PC-9 (cell line): ENCODE data around the gene CYGB. TPM values are rescaled to one million over a fixed set of nuclear protein-coding genes. Genes with fewer than 3 reads are reported as not detected.
"Not testable (repeated sequence)": the region's sequence is repeated elsewhere in the genome, so short reads cannot be mapped to it uniquely, and the experiment has no call there.

ENCODE experiments used
- BruUV-seq: library from RNA; stranded (reverse); fragments of 400-500 nt; replicated peaks from 2 replicates; lab custom pipeline; 2021; lab: Mats Ljungman, UMichigan
- CTCF ChIA-PET: fragments of 300-600 bp; sonication (Branson Sonifier 250); formaldehyde crosslinking; loops from one replicate; lab custom pipeline; 2022; ENCODE audit warnings: antibody characterized with exemption; lab: Charles Lee
- POLR2A ChIA-PET: fragments of 300-600 bp; sonication (Branson Sonifier 250); formaldehyde crosslinking; loops from one replicate; lab custom pipeline; 2022; ENCODE audit warnings: antibody characterized with exemption; ENCODE audit not compliant: unreplicated experiment; lab: Charles Lee
- DNase-seq, 2 experiments: peaks; one replicate each; pipeline versions ENCODE4 v3.0.0 to v3.0.0-alpha.2; 2015 to 2022; ENCODE audit warnings: mixed read lengths in 1 of 2
- H2AFZ ChIP-seq: fragments of 200-600 bp; sonication (generic); 2 replicates; pipeline ENCODE4 v1.8.1; 2017; ENCODE audit warnings: antibody characterized with exemption
- H3F3A ChIP-seq: fragments of 200-600 bp; sonication (generic); 2 replicates; pipeline ENCODE4 v1.8.1; 2017; ENCODE audit warnings: antibody characterized with exemption, mild to moderate bottlenecking, low read depth; ENCODE audit not compliant: insufficient read depth
- H3K27ac ChIP-seq: fragments of 200-600 bp; sonication (generic); 2 replicates; pipeline ENCODE4 v1.6.1; 2016; ENCODE audit warnings: mixed run types
- H3K27me3 ChIP-seq: fragments of 200-600 bp; sonication (generic); 2 replicates; pipeline ENCODE4 v1.6.1; 2016; ENCODE audit warnings: low read depth, mixed run types; ENCODE audit not compliant: insufficient read depth
- H3K36me3 ChIP-seq: fragments of 200-600 bp; sonication (generic); 2 replicates; pipeline ENCODE4 v1.6.1; 2016; ENCODE audit warnings: low read depth, mixed run types
- H3K4me1 ChIP-seq: fragments of 200-600 bp; sonication (generic); replicated peaks from 2 replicates; pipeline ENCODE4 v1.6.1; 2016; ENCODE audit warnings: mixed run types; ENCODE audit not compliant: insufficient read depth
- H3K4me2 ChIP-seq: fragments of 200-600 bp; sonication (generic); 2 replicates; pipeline ENCODE4 v1.6.1; 2017; ENCODE audit warnings: mixed run types
- H3K4me3 ChIP-seq: fragments of 200-600 bp; sonication (generic); 2 replicates; pipeline ENCODE4 v1.6.1; 2016; ENCODE audit warnings: mixed run types
- H3K79me2 ChIP-seq: fragments of 200-600 bp; sonication (generic); 2 replicates; pipeline ENCODE4 v1.6.1; 2017; ENCODE audit warnings: low read depth, mixed run types
- H3K9me2 ChIP-seq: fragments of 200-600 bp; sonication (generic); 2 replicates; pipeline ENCODE4 v1.8.1; 2017; ENCODE audit warnings: mild to moderate bottlenecking; ENCODE audit not compliant: insufficient read depth
- H3K9me3 ChIP-seq: fragments of 200-600 bp; sonication (generic); 2 replicates; pipeline ENCODE4 v1.8.1; 2016; ENCODE audit warnings: low read depth; ENCODE audit not compliant: insufficient read depth
- H4K20me1 ChIP-seq: fragments of 200-600 bp; sonication (generic); 2 replicates; pipeline ENCODE4 v1.8.1; 2017; ENCODE audit not compliant: insufficient read depth
- EZH2 ChIP-seq: fragments of 200-600 bp; sonication (generic); IDR thresholded peaks from 2 replicates; pipeline ENCODE4 v1.8.0; 2017; ENCODE audit warnings: antibody characterized with exemption, low read depth
- intact Hi-C: fragments of 100-400 bp; cut with micrococcal nuclease; formaldehyde crosslinking; loops from one replicate; pipeline ENCODE4 v1.10.0; 2022; ENCODE audit not compliant: unreplicated experiment
- total RNA-seq: library from RNA; stranded (reverse); gene quantifications from 2 replicates; pipeline ENCODE4 v1.2.3, GENCODE V29; 2021
- TF ChIP-seq, protein P1 (sequence below): fragments of 200-600 bp; sonication (generic); conservative IDR thresholded peaks from 2 replicates; pipeline ENCODE4 v1.6.1; 2017; ENCODE audit warnings: mixed run types, antibody characterized with exemption, mild to moderate bottlenecking, moderate library complexity

CYGB gene
- total RNA-seq, 1 experiment from 2014 or later, result 1.1 TPM

DNA sequence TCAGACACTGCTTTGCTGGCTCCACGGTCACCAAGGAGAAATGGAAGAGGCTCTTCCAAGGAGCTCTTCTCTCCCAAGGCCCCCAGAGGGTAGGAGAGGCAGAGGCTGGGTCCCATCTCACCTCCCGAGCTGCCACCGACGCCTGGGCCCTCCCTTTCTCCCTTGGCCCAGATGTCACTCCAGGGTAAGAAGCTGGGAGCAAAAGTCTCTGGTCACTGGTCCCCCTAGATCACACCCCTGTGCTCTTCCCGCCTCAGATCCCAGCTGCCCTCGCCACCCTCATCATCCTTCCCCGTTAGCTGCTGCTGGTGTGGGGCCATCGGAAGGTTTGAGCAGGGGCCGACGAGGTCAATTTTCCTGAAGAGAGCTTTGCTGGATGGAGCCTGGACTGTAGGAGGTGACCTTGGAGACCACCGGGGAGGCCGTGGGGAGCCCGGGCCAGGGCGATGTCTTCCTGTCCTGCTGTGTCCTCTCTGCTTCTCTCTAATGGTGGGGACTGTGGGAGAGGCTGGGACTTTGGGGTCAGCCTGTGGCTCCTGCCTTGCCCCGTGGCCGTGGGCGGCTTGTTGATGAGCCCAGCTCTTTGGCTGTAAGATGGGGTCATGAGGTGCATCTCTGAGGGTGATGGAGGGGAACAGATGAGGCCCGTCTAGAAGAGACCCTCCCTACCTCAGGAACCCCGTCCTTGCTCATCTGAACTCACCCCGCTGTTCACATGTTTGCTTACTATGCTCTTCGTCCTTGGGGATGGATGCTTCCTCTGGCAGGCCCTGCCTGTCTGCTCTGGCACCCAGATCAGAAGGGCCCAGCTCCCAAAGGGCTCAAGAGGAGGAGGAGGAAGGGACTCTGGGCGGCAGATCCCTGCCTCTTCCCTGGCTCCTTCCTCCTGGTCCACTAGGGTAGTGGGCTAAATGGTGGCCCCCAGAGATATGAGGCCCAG lies 24.9 kb downstream of the CYGB start:
- Histone ChIP-seq H3K27me3 (no peaks in the 10 kb centered on the region), H2AFZ (no peak overlapping the region), H3K9me2 (no peaks in the 10 kb centered on the region), H3F3A (no peaks in the 10 kb centered on the region), H3K4me3 (no peak overlapping the region), H3K36me3 (no peaks in the 10 kb centered on the region), H3K79me2 (no peaks in the 10 kb centered on the region), H3K9me3 (no peaks in the 10 kb centered on the region), H4K20me1 (no peaks in the 10 kb centered on the region), H3K4me2 (no peak overlapping the region), H3K4me1 (no peaks in the 10 kb centered on the region), H3K27ac (no peak overlapping the region)
- ChIA-PET POLR2A (no interaction called here), CTCF (interaction anchor here (0.6 to 0.8 kb wide), 2 partner anchors 46 to 205 kb away, joined by 3 read pairs; no protein-coding TSS in a partner anchor)
- no TSS peak for BruUV-seq
- intact Hi-C loops, result no loop called here
- DNase-seq, result no peak
- TF ChIP-seq EZH2, result no peak
- TF ChIP-seq, protein P1, sequence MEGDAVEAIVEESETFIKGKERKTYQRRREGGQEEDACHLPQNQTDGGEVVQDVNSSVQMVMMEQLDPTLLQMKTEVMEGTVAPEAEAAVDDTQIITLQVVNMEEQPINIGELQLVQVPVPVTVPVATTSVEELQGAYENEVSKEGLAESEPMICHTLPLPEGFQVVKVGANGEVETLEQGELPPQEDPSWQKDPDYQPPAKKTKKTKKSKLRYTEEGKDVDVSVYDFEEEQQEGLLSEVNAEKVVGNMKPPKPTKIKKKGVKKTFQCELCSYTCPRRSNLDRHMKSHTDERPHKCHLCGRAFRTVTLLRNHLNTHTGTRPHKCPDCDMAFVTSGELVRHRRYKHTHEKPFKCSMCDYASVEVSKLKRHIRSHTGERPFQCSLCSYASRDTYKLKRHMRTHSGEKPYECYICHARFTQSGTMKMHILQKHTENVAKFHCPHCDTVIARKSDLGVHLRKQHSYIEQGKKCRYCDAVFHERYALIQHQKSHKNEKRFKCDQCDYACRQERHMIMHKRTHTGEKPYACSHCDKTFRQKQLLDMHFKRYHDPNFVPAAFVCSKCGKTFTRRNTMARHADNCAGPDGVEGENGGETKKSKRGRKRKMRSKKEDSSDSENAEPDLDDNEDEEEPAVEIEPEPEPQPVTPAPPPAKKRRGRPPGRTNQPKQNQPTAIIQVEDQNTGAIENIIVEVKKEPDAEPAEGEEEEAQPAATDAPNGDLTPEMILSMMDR, result no peak

DNA sequence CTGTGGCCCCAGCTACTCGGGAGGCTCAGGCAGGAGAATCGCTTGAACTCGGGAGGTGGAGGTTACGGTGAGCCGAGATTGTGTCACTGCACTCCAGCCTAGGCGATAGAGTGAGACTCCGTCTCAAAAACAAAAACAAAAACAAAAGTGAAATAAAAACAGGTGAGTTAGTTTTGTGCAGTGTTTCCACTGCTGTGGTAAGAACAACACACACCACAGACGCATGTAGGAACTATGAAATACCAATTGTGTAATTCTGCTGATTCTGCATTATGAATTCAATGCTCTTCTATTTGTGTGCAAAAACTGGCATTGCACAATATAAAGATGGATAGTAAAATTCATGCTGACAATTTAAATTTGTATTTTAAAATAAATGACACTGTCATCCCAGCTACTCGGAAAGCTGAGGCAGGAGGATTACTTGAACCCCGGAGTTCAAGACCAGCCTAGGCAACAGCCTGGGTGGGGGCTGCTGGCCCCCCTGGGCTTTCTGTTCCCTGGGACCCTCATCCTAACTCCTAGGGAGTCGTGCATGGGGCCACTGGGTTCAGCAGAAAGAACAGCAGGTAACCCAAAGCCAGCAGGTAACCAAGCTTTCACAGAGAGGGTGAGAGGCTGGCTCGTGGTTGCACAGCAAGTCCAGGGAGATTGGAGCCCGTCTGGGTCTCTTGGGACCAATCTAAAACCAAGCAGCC lies 25.7 kb downstream of the CYGB start:
- no peaks in the 10 kb centered on the region for H3F3A ChIP-seq
- H3K79me2 ChIP-seq, result no peaks in the 10 kb centered on the region
- H3K36me3 ChIP-seq, result no peaks in the 10 kb centered on the region
- H2AFZ ChIP-seq, result no peak overlapping the region
- ChIA-PET CTCF (interaction anchor here (0.8 kb wide), 1 partner anchor 46 kb away, joined by 3 read pairs; no protein-coding TSS in a partner anchor), POLR2A (no interaction called here)
- no peak overlapping the region for H3K4me3 ChIP-seq
- intact Hi-C loops, result no loop called here
- no peaks in the 10 kb centered on the region for H3K27me3 ChIP-seq
- BruUV-seq, result no TSS peak
- no peaks in the 10 kb centered on the region for H4K20me1 ChIP-seq
- H3K4me2 ChIP-seq, result no peak overlapping the region
- no peak overlapping the region for H3K27ac ChIP-seq
- no peaks in the 10 kb centered on the region for H3K4me1 ChIP-seq
- H3K9me3 ChIP-seq, result no peaks in the 10 kb centered on the region
- DNase-seq, result no peak
- TF ChIP-seq EZH2, result no peak
- TF ChIP-seq, protein P1, result no peak
- no peaks in the 10 kb centered on the region for H3K9me2 ChIP-seq

DNA sequence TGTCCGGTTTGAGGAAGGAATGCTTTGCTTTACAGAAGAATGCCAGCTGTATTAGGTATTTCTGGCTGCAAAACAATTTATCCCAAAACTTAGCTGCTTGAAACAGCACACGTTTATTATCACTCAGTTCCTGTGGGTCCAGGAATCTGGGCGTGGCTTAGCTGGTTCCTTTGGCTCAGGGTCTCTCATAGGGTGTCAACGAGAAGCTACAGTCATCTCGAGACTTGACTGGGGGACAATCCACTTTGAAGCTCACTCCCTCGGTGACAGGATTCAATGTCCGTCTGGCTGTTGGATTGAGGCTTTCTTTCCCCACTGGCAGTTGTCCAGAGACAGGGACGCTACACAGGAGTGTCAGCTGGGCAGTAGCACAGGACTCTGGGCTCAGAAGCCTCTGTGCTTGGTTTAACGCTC lies 26.7 kb downstream of the CYGB start:
- ChIA-PET CTCF (no interaction called here), POLR2A (no interaction called here)
- no peak for DNase-seq
- H3K79me2 ChIP-seq, result no peaks in the 10 kb centered on the region
- no peaks in the 10 kb centered on the region for H3F3A ChIP-seq
- no peak overlapping the region for H3K27ac ChIP-seq
- H2AFZ ChIP-seq, result no peak overlapping the region
- no TSS peak for BruUV-seq
- H3K27me3 ChIP-seq, result no peaks in the 10 kb centered on the region
- no peaks in the 10 kb centered on the region for H3K9me3 ChIP-seq
- no peak overlapping the region for H3K4me2 ChIP-seq
- no peaks in the 10 kb centered on the region for H3K9me2 ChIP-seq
- TF ChIP-seq, protein P1, result no peak
- TF ChIP-seq EZH2, result no peak
- H3K4me1 ChIP-seq, result no peaks in the 10 kb centered on the region
- intact Hi-C loops, result no loop called here
- no peak overlapping the region for H3K4me3 ChIP-seq
- H4K20me1 ChIP-seq, result no peaks in the 10 kb centered on the region
- no peaks in the 10 kb centered on the region for H3K36me3 ChIP-seq

DNA sequence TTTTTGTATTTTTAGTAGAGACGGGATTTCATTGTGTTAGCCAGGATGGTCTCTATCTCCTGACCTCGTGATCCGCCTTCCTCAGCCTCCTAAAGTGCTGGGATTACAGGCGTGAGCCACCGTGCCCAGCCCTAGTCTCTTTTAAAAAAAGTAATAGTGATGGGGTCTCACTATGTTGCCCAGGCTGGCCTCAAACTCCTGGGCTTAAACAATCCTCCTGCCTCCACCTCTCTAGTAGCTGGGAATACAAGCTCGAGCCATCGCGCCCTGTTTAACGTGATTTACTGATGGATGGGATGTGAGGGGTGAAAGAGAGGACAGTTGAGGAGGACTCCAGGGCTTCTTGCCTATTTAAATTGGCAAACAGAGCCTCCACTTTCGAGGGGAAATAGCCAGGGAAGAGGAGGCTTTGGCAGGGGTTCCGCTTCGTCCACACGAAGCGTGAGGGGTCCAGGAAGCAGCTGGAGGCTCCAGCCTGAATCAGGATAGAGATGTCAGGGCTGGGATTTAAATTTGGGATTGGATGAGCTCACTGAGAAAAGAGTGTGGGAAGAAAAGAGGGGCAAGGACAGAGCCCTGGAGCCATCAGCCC lies 28.9 kb downstream of the CYGB start:
- H3K27ac ChIP-seq, H3K9me2 ChIP-seq, H4K20me1 ChIP-seq, H3K4me1 ChIP-seq, H3K4me2 ChIP-seq, BruUV-seq, H3K9me3 ChIP-seq, DNase-seq, H3K79me2 ChIP-seq, intact Hi-C loops, H3K27me3 ChIP-seq, CTCF ChIA-PET, H3K4me3 ChIP-seq, H3F3A ChIP-seq, H3K36me3 ChIP-seq, POLR2A ChIA-PET, H2AFZ ChIP-seq: not testable (repeated sequence)
